ENCODE results near the gene CDK4.
"Not testable (repeated sequence)": the region's sequence is repeated elsewhere in the genome, so short reads cannot be mapped to it uniquely, and the experiment has no call there.

The CDK4 gene

DNA sequence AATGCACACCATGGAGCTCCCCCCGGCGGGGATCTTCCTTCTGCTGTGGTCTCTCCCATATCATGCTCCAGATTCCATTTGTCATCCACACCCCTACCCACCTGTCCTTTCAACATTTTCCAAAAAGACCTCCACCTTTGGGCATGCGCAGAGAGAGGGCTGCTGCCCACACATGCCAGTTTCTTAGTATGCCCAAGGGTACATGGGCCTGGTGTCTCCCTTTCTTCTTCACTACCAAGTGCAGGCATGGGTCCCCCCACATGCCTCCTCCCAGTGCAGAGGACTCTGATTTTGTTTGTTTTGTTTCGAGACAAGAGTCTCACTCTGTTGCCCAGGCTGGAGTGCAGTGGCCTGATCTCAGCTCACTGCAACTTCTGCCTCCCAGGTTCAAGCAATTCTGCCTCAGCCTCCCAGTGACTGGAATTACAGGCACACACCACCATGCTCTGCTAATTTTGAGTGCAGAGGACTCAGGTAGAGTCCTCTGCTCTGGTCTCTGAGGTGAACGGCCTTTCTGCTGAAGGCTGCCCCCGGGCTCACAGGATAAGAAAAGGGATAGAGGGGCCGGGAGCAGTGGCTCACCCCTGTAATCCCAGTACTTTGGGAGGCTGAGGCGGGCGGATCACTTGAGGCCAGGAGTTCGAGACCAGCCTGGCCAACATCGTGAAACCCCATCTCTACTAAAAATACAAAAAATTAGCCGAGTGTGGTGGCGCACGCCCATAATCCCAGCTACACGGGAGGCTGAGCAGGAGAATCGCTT, 30.1 kb downstream of the CDK4 start:
- not testable (repeated sequence) for H3K36me3 Mint-ChIP-seq; H3K27ac Mint-ChIP-seq; H3K27me3 Mint-ChIP-seq; H3K4me3 Mint-ChIP-seq; H3K9me3 Mint-ChIP-seq (ENCODE audit: low read depth)
- peaks cover 16% of the 10 kb centered on the region for H3K4me1 Mint-ChIP-seq (ENCODE audit: low read depth)

DNA sequence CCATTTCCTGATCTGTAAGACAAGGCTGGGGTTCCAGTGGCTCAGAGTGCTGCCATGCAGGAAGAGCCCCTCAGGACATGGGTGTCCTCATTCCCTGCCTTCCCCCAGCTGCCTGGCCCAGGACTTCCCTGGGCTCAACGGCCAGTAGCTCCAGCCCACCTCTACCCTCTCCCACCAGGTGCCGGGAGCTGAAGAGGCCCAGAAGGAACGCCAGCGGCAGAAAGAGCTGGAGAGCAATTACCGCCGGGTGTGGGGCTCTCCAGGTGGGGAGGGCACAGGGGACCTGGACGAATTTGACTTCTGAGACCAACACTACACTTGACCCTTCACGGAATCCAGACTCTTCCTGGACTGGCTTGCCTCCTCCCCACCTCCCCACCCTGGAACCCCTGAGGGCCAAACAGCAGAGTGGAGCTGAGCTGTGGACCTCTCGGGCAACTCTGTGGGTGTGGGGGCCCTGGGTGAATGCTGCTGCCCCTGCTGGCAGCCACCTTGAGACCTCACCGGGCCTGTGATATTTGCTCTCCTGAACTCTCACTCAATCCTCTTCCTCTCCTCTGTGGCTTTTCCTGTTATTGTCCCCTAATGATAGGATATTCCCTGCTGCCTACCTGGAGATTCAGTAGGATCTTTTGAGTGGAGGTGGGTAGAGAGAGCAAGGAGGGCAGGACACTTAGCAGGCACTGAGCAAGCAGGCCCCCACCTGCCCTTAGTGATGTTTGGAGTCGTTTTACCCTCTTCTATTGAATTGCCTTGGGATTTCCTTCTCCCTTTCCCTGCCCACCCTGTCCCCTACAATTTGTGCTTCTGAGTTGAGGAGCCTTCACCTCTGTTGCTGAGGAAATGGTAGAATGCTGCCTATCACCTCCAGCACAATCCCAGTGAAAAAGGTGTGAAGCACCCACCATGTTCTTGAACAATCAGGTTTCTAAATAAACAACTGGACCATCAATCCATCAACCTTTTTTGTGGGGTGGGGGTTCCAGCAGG, 31.2 kb downstream of the CDK4 start:
- peaks cover 2% of the 10 kb centered on the region for H3K36me3 Mint-ChIP-seq
- peaks cover 16% of the 10 kb centered on the region for H3K4me1 Mint-ChIP-seq (ENCODE audit: low read depth)
- no peak overlapping the region for H3K4me3 Mint-ChIP-seq
- H3K9me3 Mint-ChIP-seq (ENCODE audit: low read depth) = no peaks in the 10 kb centered on the region
- no peaks in the 10 kb centered on the region for H3K27me3 Mint-ChIP-seq
- H3K27ac Mint-ChIP-seq = no peak overlapping the region

DNA sequence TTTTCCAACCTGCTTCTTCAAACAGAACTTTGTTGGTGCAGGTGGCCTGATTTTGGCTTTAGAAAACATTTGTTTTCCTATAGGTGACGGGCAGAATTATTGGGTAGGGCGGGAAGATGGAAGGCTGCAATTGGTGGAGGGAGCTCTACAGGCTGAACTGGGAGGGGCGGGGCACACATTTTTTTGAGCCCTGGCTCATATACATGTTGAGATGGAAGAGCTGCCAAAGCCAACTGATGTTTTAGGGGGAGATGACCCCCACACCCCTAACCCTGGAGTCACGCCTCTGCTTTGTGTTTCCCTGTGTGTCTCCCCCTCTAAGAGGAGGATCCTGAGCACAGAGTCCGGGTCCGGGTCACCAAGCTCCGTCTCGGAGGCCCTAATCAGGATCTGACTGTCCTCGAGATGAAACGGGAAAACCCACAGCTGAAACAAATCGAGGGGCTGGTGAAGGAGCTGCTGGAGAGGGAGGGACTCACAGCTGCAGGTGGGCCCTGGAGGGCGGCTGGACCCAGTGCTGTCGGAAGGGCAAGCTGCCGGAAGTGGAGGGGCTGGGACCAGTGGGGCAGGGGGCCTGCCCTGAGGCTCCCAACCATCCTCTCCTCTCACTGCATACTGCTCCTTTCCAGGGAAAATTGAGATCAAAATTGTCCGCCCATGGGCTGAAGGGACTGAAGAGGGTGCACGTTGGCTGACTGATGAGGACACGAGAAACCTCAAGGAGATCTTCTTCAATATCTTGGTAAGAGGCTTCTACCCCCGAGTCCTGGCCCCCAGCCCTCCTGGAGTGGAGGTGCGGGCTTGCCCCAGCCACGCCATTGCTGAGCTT, 32.1 kb downstream of the CDK4 start:
- Mint-ChIP-seq H3K9me3 (ENCODE audit: low read depth) (no peaks in the 10 kb centered on the region), H3K4me3 (no peak overlapping the region), H3K4me1 (ENCODE audit: low read depth) (peaks cover 15% of the 10 kb centered on the region), H3K36me3 (peaks cover 2% of the 10 kb centered on the region), H3K27me3 (no peaks in the 10 kb centered on the region), H3K27ac (no peak overlapping the region)

DNA sequence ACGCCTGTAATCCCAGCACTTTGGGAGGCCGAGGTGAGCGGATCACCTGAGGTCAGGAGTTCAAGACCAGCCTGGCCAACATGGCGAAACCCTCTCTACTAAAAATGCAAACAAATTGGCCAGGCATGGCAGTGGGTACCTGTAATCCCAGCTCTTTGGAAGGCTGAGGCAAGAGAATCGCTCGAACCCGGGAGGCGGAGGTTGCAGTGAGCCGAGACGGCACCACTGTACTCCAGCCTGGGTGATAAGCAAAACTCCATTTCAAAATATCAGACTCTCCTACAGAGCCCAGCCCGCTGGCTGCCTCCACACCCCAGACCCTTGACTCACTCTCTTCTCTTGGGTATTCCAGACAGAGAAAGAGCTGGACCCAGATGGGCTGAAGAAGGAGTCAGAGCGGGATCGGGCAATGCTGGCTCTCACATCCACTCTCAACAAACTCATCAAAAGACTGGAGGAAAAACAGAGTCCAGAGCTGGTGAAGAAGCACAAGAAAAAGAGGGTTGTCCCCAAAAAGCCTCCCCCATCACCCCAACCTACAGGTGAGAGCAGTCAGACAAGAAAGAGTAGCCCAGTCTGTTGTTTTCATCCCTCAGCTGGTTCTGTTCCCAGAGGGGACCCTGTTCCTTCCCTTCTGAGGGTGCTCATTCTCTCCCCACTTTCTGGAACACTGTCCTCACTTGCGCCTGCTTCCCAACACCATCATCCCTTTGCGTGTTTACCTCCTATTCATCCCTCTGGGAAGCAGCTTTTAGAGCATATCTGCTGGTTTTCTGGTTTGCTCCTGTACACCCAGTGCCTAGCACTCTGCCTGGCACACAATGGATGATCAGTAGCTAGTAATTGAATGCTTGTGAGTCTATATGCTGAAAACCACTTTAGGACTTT, 33.2 kb downstream of the CDK4 start:
- Mint-ChIP-seq H3K27ac (peak overlapping the region; percentile 29), H3K4me1 (ENCODE audit: low read depth) (peaks cover 8% of the 10 kb centered on the region), H3K9me3 (ENCODE audit: low read depth) (no peaks in the 10 kb centered on the region), H3K27me3 (no peaks in the 10 kb centered on the region), H3K4me3 (no peak overlapping the region), H3K36me3 (peaks cover 2% of the 10 kb centered on the region)

DNA sequence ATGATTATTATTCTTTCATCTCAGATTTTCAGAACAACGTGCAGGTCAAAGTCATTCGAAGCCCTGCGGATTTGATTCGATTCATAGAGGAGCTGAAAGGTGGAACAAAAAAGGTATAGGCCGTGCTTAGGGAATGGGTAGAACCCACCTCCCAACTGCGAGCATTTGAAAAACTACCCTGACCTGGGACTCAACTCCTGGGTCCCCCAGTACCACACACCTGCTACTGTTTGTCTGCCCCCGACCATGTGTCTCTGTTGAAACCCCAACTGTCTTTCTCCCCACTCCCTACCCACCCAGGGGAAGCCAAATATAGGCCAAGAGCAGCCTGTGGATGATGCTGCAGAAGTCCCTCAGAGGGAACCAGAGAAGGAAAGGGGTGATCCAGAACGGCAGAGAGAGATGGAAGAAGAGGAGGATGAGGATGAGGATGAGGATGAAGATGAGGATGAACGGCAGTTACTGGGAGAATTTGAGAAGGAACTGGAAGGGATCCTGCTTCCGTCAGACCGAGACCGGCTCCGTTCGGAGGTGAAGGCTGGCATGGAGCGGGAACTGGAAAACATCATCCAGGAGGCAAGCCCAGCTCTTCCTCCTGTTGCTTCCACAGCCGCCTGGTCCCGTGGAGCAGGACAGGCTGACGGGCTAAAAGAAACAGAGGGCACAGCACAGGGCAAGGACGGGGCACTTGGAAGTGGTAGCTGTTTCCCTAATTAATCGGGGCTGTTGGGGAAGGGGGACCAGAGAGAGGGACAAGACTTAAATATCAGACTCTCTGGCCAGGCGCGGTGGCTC, 34.1 kb downstream of the CDK4 start:
- H3K27ac Mint-ChIP-seq = no peak overlapping the region
- H3K9me3 Mint-ChIP-seq (ENCODE audit: low read depth) = no peaks in the 10 kb centered on the region
- peaks cover 2% of the 10 kb centered on the region for H3K36me3 Mint-ChIP-seq
- H3K4me1 Mint-ChIP-seq (ENCODE audit: low read depth) = peaks cover 8% of the 10 kb centered on the region
- H3K4me3 Mint-ChIP-seq = no peak overlapping the region
- no peaks in the 10 kb centered on the region for H3K27me3 Mint-ChIP-seq

DNA sequence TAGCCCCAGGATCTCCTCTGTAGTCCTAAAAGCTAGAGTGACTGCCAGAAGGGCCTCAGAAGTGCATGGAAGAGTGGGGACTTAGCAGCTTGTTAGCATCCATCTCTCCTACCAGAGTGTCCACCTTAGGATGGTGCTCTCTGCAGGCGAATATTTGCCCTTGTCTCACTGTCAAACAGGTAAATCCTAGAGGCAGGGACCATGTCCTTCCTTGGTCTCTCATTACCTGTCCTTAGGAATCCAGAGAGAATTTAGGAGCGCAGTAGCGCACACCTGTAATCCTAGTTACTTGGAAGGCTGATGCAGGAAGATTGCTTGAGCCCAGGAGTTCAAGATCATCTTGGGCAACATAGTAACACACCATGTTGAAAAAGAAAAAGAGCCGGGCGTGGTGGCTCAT, 35.0 kb downstream of the CDK4 start:
- Mint-ChIP-seq H3K4me1 (ENCODE audit: low read depth) (peaks cover 5% of the 10 kb centered on the region), H3K27me3 (no peaks in the 10 kb centered on the region), H3K27ac (no peak overlapping the region), H3K4me3 (no peak overlapping the region), H3K9me3 (ENCODE audit: low read depth) (no peaks in the 10 kb centered on the region), H3K36me3 (peaks cover 2% of the 10 kb centered on the region)

DNA sequence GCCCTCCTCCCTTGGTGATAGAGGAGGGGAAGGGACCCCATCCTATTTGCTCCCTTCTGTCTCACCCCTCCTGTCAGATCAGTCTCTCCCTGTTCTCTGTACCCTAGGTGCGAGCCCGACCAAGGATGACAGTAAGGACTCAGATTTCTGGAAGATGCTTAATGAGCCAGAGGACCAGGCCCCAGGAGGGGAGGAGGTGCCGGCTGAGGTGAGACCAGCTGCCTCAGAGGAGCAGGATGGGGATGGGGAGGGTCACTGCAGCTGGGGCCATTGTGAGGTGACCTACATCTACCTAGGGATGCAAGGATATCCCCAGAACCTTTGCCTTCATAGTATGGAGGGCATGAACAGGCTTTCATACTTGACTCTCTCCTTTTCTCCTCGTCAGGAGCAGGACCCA, 35.8 kb downstream of the CDK4 start:
- H3K4me3 Mint-ChIP-seq = no peak overlapping the region

DNA sequence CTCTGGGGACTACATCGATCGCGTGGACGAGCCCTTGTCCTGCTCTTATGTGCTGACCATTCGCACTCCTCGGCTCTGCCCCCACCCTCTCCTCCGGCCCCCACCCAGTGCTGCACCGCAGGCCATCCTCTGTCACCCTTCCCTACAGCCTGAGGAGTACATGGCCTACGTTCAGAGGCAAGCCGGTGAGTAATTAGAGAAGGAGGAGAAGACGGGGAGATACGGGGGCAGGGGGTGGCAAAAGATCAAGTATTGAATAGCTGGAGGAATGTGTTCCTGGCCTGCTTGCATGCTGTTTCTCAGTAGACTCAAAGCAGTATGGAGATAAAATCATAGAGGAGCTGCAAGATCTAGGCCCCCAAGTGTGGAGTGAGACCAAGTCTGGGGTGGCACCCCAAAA, 36.3 kb downstream of the CDK4 start:
- H3K36me3 Mint-ChIP-seq = peaks cover 5% of the 10 kb centered on the region
- no peaks in the 10 kb centered on the region for H3K4me1 Mint-ChIP-seq (ENCODE audit: low read depth)
- H3K4me3 Mint-ChIP-seq = no peak overlapping the region
- H3K27me3 Mint-ChIP-seq = no peaks in the 10 kb centered on the region
- H3K9me3 Mint-ChIP-seq (ENCODE audit: low read depth) = no peaks in the 10 kb centered on the region
- no peak overlapping the region for H3K27ac Mint-ChIP-seq

More for the DNA sequence above, 35.8 kb downstream of the CDK4 start:
- Mint-ChIP-seq H3K27me3 (no peaks in the 10 kb centered on the region), H3K27ac (no peak overlapping the region), H3K4me1 (ENCODE audit: low read depth) (no peaks in the 10 kb centered on the region), H3K36me3 (peaks cover 5% of the 10 kb centered on the region), H3K9me3 (ENCODE audit: low read depth) (no peaks in the 10 kb centered on the region)

DNA sequence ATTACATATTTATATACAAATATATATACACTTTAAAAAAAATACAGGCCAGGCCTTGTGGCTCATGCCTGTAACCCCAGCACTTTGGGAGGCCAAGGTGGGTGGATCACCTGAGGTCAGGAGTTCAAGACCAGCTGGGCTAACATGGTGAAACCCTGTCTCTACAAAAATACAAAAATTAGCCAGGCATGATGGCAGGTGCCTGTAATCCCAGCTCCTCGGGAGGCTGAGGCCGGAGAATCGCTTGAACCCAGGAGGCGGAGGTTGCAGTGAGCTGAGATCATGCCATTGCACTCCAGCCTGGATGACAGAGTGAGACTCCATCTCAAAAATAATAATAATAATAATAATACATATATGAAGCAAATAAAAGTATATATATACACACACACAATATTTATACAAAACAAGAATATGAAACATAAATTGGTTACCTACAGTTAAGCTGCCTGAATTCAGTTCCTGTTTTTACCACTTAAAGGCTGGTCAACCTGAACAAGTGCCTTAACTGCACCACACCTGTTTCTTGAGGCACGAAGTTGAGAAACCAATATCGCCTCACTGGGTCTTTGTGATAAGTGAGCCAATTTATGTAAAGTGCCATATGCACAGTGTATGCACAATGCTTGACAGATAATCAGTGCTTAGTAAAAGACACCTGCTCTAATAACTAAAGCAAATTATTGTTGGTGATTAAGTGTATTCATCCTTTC, 36.9 kb downstream of the CDK4 start:
- H3K36me3 Mint-ChIP-seq, H3K4me3 Mint-ChIP-seq, H3K27ac Mint-ChIP-seq: not testable (repeated sequence)

DNA sequence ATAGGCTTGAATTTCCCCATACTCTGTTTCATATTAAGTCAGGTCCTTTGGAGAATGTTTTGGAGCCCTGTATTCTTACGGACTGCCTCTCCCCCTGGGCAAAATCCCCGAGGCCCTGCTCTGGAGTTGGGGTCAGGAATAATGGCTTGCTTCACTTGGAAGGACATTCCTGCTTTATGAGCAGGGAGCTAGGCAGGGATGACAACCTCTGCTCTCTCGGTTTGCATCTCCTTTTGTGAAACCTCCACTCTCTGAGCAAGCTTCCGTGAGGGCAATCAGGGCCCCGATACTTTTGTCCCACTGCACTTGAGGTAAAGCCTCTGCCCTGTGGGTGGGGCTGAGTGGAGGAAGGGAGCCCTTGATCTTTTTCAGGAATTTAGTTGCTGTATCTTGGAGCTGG, 38.9 kb downstream of the CDK4 start:
- peaks cover 5% of the 10 kb centered on the region for H3K36me3 Mint-ChIP-seq
- H3K27me3 Mint-ChIP-seq = no peaks in the 10 kb centered on the region
- H3K27ac Mint-ChIP-seq = no peak overlapping the region
- no peak overlapping the region for H3K4me3 Mint-ChIP-seq
- H3K4me1 Mint-ChIP-seq (ENCODE audit: low read depth) = no peaks in the 10 kb centered on the region
- no peaks in the 10 kb centered on the region for H3K9me3 Mint-ChIP-seq (ENCODE audit: low read depth)

More for the DNA sequence above, 36.9 kb downstream of the CDK4 start:
- H3K9me3 Mint-ChIP-seq (ENCODE audit: low read depth); H3K4me1 Mint-ChIP-seq (ENCODE audit: low read depth); H3K27me3 Mint-ChIP-seq: not testable (repeated sequence)

DNA sequence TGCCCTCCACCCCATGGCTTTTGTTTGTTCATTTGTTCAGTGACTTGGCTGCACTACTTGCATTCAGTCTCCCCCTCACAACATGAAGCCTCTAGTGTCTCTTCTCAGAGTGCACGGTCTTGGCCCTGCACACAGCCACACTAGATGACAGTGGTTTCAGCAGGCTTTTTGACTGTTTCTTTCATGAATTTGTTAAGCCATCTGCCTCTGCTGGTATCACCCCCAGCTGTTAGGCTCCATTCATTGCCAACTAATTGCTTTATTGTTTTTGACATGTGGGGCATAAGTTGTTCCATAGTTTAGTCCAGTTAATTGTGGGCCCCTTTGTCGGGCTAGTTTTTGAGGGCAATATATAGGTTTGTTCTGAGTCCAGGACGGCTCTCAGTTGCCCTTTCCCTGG, 39.4 kb downstream of the CDK4 start:
- no peaks in the 10 kb centered on the region for H3K9me3 Mint-ChIP-seq (ENCODE audit: low read depth)
- H3K4me3 Mint-ChIP-seq = no peak overlapping the region
- H3K36me3 Mint-ChIP-seq = peaks cover 3% of the 10 kb centered on the region
- H3K27ac Mint-ChIP-seq = no peak overlapping the region
- no peaks in the 10 kb centered on the region for H3K4me1 Mint-ChIP-seq (ENCODE audit: low read depth)
- no peaks in the 10 kb centered on the region for H3K27me3 Mint-ChIP-seq

DNA sequence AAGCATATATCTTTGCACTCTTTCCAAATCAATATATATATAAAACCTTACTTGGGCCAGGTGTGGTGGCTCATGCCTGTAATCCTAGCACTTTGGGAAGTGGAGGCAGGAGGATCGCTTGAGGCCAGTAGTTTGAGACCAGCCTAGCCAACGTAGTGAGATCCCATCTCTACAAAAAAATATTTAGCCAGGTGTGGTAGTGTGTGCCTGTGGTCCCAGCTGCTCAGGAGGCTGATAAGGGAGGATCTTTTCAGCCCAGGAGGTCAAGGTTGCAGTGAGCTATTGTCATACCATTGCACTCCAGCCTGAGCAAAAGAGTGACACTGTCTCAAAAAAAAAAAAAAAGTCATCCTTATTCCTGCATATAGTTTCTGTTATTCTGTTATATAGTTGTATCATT, 43.8 kb downstream of the CDK4 start:
- peaks cover 13% of the 10 kb centered on the region for H3K36me3 Mint-ChIP-seq
- H3K27me3 Mint-ChIP-seq = no peaks in the 10 kb centered on the region
- no peak overlapping the region for H3K27ac Mint-ChIP-seq
- no peak overlapping the region for H3K4me3 Mint-ChIP-seq
- H3K4me1 Mint-ChIP-seq (ENCODE audit: low read depth) = no peaks in the 10 kb centered on the region
- no peaks in the 10 kb centered on the region for H3K9me3 Mint-ChIP-seq (ENCODE audit: low read depth)

DNA sequence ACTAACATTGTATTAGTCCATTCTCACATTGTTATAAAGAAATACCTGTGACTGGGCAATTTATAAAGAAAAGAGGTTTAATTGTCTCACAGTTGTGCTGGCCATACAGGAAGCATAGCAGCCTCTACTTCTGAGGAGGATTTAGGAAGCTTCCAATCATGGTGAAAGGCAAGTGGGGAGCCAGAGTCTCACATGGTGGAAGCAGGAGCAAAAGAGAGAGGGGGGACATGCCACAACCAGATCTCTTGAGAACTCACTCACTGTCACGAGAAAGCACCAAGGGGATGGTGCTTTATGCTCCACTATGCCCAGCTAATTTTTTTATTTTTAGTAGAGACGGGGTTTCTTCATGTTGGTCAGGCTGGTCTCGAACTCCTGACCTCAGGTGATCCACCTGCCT, 44.9 kb downstream of the CDK4 start:
- H3K36me3 Mint-ChIP-seq = peaks cover 23% of the 10 kb centered on the region
- peaks cover 2% of the 10 kb centered on the region for H3K4me1 Mint-ChIP-seq (ENCODE audit: low read depth)
- H3K27me3 Mint-ChIP-seq = no peaks in the 10 kb centered on the region
- H3K4me3 Mint-ChIP-seq = no peak overlapping the region
- peaks cover 7% of the 10 kb centered on the region for H3K9me3 Mint-ChIP-seq (ENCODE audit: low read depth)
- H3K27ac Mint-ChIP-seq = no peak overlapping the region

Measured in activated naive CD8-positive, alpha-beta T cell (primary cell).